ENCODE measurements around the gene TKTL2. TPM values are rescaled to one million over a fixed set of nuclear protein-coding genes. Genes with fewer than 3 reads are reported as not detected.

Gene TKTL2
- not detected for polyA plus RNA-seq

- no peak within 1 kb of the TSS for H3K4me3 Mint-ChIP-seq
- no peaks in the 10 kb centered on the region for H3K9me3 Mint-ChIP-seq
- no peak for DNase-seq
- no peaks in the 10 kb centered on the region for H3K36me3 Mint-ChIP-seq
- H3K4me1 Mint-ChIP-seq, result no peaks in the 10 kb centered on the region
- H3K27me3 Mint-ChIP-seq (ENCODE audit: low read depth in 3 of 3), result peaks cover 2 to 6% (median 5%) of the 10 kb centered on the region in 3 donors
- no peak within 1 kb of the TSS for H3K27ac Mint-ChIP-seq
Observed at GRCh38 chr4:163473576-163473975, at the start of gene TKTL2. Gene TKTL2, minus strand, starts transcription at chr4:163473754. Its CDS starts 20 bp downstream, at chr4:163473734.

GRCh38 chr4:163515198-163515597, 41.6 kb upstream of the TKTL2 start:
- peaks cover 36 to 54% (median 45%) of the 10 kb centered on the region in 3 donors for H3K36me3 Mint-ChIP-seq
- H3K9me3 Mint-ChIP-seq, result no peaks in the 10 kb centered on the region
- no peak overlapping the region for H3K27ac Mint-ChIP-seq
- no peaks in the 10 kb centered on the region for H3K4me1 Mint-ChIP-seq
- H3K27me3 Mint-ChIP-seq (ENCODE audit: low read depth in 3 of 3), result no peaks in the 10 kb centered on the region
- H3K4me3 Mint-ChIP-seq, result no peak overlapping the region
- DNase-seq, result no peak

- Mint-ChIP-seq H3K4me1 (peaks cover 19 to 23% of the 10 kb centered on the region in 2 donors), H3K27ac (no peak overlapping the region), H3K9me3 (no peaks in the 10 kb centered on the region), H3K27me3 (ENCODE audit: low read depth in 3 of 3) (no peaks in the 10 kb centered on the region), H3K36me3 (peaks cover 6 to 8% (median 6%) of the 10 kb centered on the region in 3 donors), H3K4me3 (no peak overlapping the region)
- no peak for DNase-seq
Observed at GRCh38 chr4:163505374-163505773, 31.8 kb upstream of the TKTL2 start.

- no peaks in the 10 kb centered on the region for H3K9me3 Mint-ChIP-seq
Observed at GRCh38 chr4:163500586-163500985, 27.0 kb upstream of the TKTL2 start.

GRCh38 chr4:163495900-163496299, 22.3 kb upstream of the TKTL2 start:
- Mint-ChIP-seq H3K36me3 (no peaks in the 10 kb centered on the region), H3K4me3 (peak overlapping the region; percentile 70 to 99 (median 77)), H3K4me1 (peaks cover 42 to 50% of the 10 kb centered on the region in 2 donors), H3K27me3 (ENCODE audit: low read depth in 3 of 3) (peaks cover 0 to 9% (median 3%) of the 10 kb centered on the region in 3 donors), H3K27ac (peak overlapping the region; percentile 57 to 93 (median 87)), H3K9me3 (no peaks in the 10 kb centered on the region)
- peak in 1 of 3 donors; percentile 14 for DNase-seq

More at GRCh38 chr4:163500586-163500985, 27.0 kb upstream of the TKTL2 start:
- Mint-ChIP-seq H3K27ac (peak overlapping the region; percentile 0 to 71 (median 50)), H3K4me3 (peak overlapping the region in 1 of 5 donors; percentile 1), H3K36me3 (no peaks in the 10 kb centered on the region), H3K27me3 (ENCODE audit: low read depth in 3 of 3) (no peaks in the 10 kb centered on the region), H3K4me1 (peaks cover 36 to 45% of the 10 kb centered on the region in 2 donors)
- no peak for DNase-seq

- DNase-seq, result peak; percentile 75 to 82 (median 77)
- Mint-ChIP-seq H3K27me3 (ENCODE audit: low read depth in 3 of 3) (peaks cover 0 to 9% (median 3%) of the 10 kb centered on the region in 3 donors), H3K4me3 (peak within 1 kb of the TSS; percentile 94 to 99 (median 99)), H3K9me3 (no peaks in the 10 kb centered on the region), H3K27ac (peak within 1 kb of the TSS; percentile 92 to 95 (median 93)), H3K36me3 (no peaks in the 10 kb centered on the region), H3K4me1 (peaks cover 36 to 44% of the 10 kb centered on the region in 2 donors)
Observed at GRCh38 chr4:163494360-163495241, 21.0 kb upstream of the TKTL2 start, which contains the start of gene TMA16. Gene TMA16, plus strand, starts transcription at chr4:163494690. Its CDS starts 112 bp downstream, at chr4:163494802.

GRCh38 chr4:163493643-163494359, 20.2 kb upstream of the TKTL2 start:
- H3K4me3 Mint-ChIP-seq, result peak overlapping the region; percentile 94 to 99 (median 99)
- H3K27me3 Mint-ChIP-seq (ENCODE audit: low read depth in 3 of 3), result peaks cover 0 to 11% (median 3%) of the 10 kb centered on the region in 3 donors
- H3K27ac Mint-ChIP-seq, result peak overlapping the region; percentile 92 to 95 (median 93)
- H3K4me1 Mint-ChIP-seq, result peaks cover 36 to 44% of the 10 kb centered on the region in 2 donors
- no peaks in the 10 kb centered on the region for H3K36me3 Mint-ChIP-seq
- no peaks in the 10 kb centered on the region for H3K9me3 Mint-ChIP-seq
- peak in 1 of 3 donors; percentile 7 for DNase-seq

- no peaks in the 10 kb centered on the region for H3K36me3 Mint-ChIP-seq
- H3K4me3 Mint-ChIP-seq, result peak overlapping the region; percentile 94 to 99 (median 99)
- H3K27me3 Mint-ChIP-seq (ENCODE audit: low read depth in 3 of 3), result peaks cover 0 to 13% (median 3%) of the 10 kb centered on the region in 3 donors
- no peaks in the 10 kb centered on the region for H3K9me3 Mint-ChIP-seq
- H3K4me1 Mint-ChIP-seq, result peaks cover 36 to 44% of the 10 kb centered on the region in 2 donors
- no peak for DNase-seq
- peak overlapping the region in 4 of 6 donors; percentile 17 to 61 (median 35) for H3K27ac Mint-ChIP-seq
Observed at GRCh38 chr4:163492951-163493504, 19.5 kb upstream of the TKTL2 start.

GRCh38 chr4:163489929-163490328, 16.4 kb upstream of the TKTL2 start:
- Mint-ChIP-seq H3K4me1 (peaks cover 15% of the 10 kb centered on the region in 2 donors), H3K36me3 (no peaks in the 10 kb centered on the region), H3K4me3 (no peak overlapping the region), H3K9me3 (no peaks in the 10 kb centered on the region), H3K27ac (no peak overlapping the region), H3K27me3 (ENCODE audit: low read depth in 3 of 3) (peaks cover 0 to 13% (median 3%) of the 10 kb centered on the region in 3 donors)
- DNase-seq, result no peak

GRCh38 chr4:163486321-163486720, 12.8 kb upstream of the TKTL2 start:
- no peaks in the 10 kb centered on the region for H3K36me3 Mint-ChIP-seq
- no peaks in the 10 kb centered on the region for H3K4me1 Mint-ChIP-seq
- no peak overlapping the region for H3K27ac Mint-ChIP-seq
- DNase-seq, result no peak
- peaks cover 0 to 6% (median 0%) of the 10 kb centered on the region in 3 donors for H3K27me3 Mint-ChIP-seq (ENCODE audit: low read depth in 3 of 3)
- no peaks in the 10 kb centered on the region for H3K9me3 Mint-ChIP-seq
- H3K4me3 Mint-ChIP-seq, result no peak overlapping the region

- H3K4me3 Mint-ChIP-seq, result no peak overlapping the region
- H3K9me3 Mint-ChIP-seq, result no peaks in the 10 kb centered on the region
- no peaks in the 10 kb centered on the region for H3K36me3 Mint-ChIP-seq
- H3K4me1 Mint-ChIP-seq, result no peaks in the 10 kb centered on the region
- H3K27ac Mint-ChIP-seq, result no peak overlapping the region
- H3K27me3 Mint-ChIP-seq (ENCODE audit: low read depth in 3 of 3), result peaks cover 0 to 6% (median 0%) of the 10 kb centered on the region in 3 donors
- no peak for DNase-seq
Observed at GRCh38 chr4:163485589-163485988, 12.0 kb upstream of the TKTL2 start.

GRCh38 chr4:163484906-163485305, 11.4 kb upstream of the TKTL2 start:
- Mint-ChIP-seq H3K27me3 (ENCODE audit: low read depth in 3 of 3) (peaks cover 0 to 6% (median 0%) of the 10 kb centered on the region in 3 donors), H3K4me3 (no peak overlapping the region), H3K4me1 (no peaks in the 10 kb centered on the region), H3K27ac (no peak overlapping the region), H3K36me3 (no peaks in the 10 kb centered on the region), H3K9me3 (no peaks in the 10 kb centered on the region)
- DNase-seq, result peak; percentile 47 to 57 (median 47)

- H3K27ac Mint-ChIP-seq, result no peak overlapping the region
- H3K9me3 Mint-ChIP-seq, result no peaks in the 10 kb centered on the region
- peaks cover 0 to 6% (median 2%) of the 10 kb centered on the region in 3 donors for H3K27me3 Mint-ChIP-seq (ENCODE audit: low read depth in 3 of 3)
- no peaks in the 10 kb centered on the region for H3K36me3 Mint-ChIP-seq
- no peaks in the 10 kb centered on the region for H3K4me1 Mint-ChIP-seq
- no peak for DNase-seq
- no peak overlapping the region for H3K4me3 Mint-ChIP-seq
Observed at GRCh38 chr4:163482190-163482589, 8.6 kb upstream of the TKTL2 start.

Data from immature natural killer cell (primary cell).